Activated T-cell treated with anti-CD3 and anti-CD28 coated beads for 48 hours (primary cell): ENCODE results near the gene NAT14.

ENCODE experiments used
- DNase-seq: peaks from one replicate; pipeline ENCODE4 v3.0.0-alpha.2; 2020; ENCODE audit warnings: low read depth

The NAT14 gene

DNA sequence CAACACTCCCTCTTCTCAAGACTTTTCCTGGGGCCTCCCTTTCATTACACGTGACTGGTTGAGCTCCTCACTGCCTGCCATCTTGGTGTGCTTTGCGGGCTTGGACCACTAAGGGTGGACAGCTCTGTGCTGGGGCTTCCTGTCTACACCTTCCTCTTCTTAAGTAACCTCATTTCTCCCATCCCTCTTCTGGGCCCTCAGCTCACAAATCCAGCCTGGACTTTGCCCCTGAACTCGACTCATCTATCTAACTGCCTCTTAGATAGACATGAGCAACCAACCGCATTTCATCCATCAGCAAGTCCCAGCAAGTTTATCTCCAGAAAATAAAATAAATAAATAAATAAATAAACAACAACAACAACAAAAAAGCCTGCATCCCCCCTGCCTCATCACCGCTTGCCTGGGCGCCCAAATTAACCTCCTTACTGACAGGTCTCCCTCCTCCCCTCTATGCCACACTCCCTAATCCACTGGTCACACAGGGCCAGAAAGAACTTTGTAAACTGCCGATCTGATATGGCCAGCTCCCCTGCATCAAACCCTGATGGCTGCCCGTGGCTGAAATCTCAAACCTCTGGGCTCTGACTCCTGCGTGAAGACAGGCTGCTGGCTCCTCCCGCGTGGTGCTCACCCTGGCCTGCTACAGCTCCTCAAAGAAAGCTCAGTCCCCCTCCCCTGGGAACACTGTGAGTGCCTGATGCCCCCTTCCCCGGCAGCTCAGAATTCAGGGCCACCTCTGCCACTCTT is 31.3 kb upstream of the NAT14 start:
- DNase-seq, result no peak

GRCh38 chr19:55454787-55455243 is 30.2 kb upstream of the NAT14 start:
- DNase-seq, result peak; percentile 42

- DNase-seq, result no peak
Measured at GRCh38 chr19:55455576-55456235, 29.3 kb upstream of the NAT14 start.

DNA sequence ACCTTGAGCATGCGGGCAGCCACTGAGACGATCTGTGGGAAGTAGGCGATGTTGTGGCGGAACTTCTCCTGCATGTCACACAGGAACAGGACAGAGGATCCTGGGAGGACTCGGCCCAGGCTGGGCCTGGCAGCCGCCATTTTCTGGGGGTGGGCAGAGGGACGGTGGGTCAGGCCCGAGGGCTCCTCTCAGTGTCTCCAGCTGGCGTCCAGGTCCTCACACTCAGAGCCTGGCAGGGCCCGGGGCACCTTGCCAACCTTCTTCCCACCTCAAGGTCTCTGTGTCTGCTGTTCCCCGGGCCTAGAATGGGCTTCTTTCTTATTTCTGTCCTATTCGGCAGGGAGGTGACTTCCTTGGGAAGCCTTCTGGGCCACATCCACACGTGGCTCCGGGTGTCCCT is 28.6 kb upstream of the NAT14 start:
- no peak for DNase-seq

DNA sequence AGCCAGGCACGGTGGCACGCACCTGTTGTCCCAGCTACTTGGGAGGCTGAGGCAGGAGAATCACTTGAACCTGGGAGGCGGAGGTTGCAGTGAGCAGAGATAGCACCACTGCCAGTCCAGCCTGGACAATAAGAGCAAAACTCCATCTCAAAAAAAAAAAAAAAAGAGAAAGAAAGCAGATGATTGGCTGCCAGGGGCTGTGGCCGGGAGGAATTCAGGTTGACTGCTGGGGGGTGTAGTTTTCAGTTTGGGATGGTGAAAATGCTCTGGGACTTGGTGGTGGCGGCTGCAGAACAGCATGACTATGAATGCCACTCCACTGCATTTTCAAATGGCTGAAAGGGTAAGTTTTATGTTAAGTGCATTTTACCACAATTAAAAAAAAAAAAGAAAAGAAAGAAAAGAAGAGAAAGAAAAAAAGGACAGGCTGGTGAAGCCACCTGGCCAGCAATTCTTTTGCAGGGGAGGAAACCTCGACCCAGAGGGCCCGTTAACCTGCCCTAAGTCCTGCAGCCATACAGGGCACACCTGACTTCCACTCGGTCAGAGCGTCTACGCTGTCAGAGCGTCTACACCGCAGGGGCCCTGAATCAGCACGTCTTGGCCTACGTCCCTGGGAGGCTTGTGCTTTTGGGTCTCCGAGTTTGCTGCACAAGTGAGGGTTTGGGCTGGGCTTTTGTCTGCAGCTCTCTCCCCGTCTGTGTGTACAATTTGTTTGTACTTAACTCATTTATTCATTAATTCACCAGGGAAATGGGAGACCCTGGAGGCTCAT is 27.1 kb upstream of the NAT14 start:
- DNase-seq, result no peak

DNA sequence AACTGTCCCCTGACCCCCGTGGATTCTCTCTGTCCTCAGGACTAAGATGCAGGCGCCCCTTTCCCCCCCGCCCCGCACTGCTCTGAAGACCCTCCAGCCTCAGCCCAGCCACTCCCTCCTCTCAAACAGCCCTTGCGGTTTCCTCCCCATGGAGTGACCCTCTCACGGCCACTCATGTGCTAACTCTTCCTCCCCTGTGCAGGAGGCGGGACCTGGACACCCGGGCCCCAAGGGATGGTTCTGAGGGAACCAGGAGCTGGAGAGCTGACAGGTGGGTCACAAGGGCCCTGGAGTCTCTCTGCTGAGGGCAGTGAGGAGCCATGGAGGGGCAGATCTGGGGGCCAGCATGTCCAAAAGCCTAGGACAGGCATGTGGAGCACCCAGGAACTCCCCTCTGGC is 25.4 kb upstream of the NAT14 start:
- no peak for DNase-seq

- DNase-seq, result no peak
Measured at GRCh38 chr19:55459950-55460657, 24.9 kb upstream of the NAT14 start.

GRCh38 chr19:55460670-55461258 is 24.2 kb upstream of the NAT14 start:
- no peak for DNase-seq

GRCh38 chr19:55461259-55461973 is 23.6 kb upstream of the NAT14 start, which contains the start of gene ISOC2:
Gene ISOC2 (minus strand): TSS chr19:55461642. CDS start chr19:55456486, 5,156 bp downstream.
- DNase-seq, result peak; percentile 100

DNA sequence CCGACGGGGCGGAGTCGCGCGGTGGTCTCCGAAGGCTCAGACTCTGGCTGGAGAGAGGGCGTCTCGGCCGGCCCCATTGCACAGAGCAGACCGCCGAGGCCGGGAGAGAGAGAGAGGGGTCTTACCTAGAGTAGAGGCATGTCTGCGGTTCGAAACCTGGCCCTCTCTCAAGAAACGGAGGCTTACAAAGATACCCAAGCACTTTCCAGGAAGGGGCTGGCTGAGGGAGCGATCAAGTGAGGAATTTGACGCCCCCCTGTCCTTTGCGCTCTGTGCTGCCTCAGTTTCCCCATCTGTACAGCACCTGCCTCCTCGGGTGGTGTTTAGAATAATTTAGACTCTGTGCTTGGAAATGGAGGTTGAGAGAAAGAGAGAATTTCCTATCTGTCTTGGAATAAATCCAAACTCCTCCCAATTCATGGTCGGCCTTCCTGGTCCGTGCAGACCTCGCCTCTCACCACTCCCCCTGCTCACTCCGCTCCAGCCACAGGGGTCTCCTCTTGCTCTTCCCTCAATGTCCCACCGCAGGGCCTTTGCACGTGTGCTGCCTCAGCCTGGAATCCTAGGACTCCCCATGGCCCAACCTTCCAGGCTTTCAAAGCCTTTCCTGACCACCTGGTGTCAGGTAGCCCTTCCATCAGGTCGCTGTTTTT is 22.9 kb upstream of the NAT14 start:
- DNase-seq, result no peak

DNA sequence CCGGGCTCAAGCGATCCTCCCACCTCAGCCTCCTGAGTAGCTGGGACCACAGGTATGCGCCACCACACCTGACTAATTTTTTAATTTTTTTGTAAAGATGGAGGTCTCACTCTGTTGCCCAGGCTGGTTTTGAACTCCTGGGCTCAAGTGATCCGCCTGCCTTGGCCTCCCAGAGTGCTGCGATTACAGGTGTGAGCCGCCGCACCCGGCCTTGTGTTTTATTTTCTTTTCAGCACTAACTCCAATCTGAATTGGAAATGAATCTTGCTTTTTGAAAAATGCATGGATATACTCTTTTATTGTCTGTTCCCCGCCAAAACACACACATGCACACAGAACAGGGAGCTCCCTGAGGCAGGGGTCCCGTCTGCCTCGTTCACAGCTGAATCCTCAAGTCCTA is 22.3 kb upstream of the NAT14 start:
- DNase-seq, result no peak

- no peak for DNase-seq
Measured at GRCh38 chr19:55463583-55464031, 21.4 kb upstream of the NAT14 start.

DNA sequence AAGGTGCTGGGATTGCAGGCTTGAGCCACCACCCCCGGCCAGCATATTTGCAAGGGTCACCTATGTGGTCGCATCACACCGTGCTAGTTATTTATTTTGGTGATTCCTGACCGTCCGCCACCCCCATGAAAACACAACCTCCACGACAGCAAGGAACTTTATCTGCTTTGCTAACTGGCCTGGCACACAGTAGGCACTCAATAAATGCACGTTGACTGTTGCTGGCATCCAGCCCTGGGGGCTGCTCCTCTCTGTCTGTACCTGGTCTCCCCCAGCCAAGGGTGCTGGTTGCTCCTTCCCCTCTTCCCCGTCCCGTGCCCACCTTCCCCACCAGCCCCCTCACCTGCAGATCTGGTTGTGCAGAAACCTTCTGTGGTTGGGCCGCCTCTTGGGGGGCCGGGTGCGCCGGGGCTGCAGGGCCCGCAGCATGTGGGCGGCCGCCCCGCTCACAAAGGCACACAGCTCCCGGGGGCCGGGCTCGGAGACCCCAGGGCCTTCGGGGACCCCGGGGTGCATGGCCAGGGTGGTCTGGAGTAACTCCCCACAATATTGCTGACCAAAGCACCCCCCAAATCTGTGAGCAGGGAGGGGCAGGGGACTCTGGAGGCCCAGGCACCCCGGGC is 20.8 kb upstream of the NAT14 start:
- no peak for DNase-seq

- no peak for DNase-seq
Measured at GRCh38 chr19:55464662-55465054, 20.3 kb upstream of the NAT14 start, which contains the start of gene C19orf85. Gene C19orf85 (minus strand): TSS chr19:55464751. CDS start chr19:55464554, 197 bp downstream.

GRCh38 chr19:55465460-55466240 is 19.3 kb upstream of the NAT14 start:
- DNase-seq, result no peak

DNA sequence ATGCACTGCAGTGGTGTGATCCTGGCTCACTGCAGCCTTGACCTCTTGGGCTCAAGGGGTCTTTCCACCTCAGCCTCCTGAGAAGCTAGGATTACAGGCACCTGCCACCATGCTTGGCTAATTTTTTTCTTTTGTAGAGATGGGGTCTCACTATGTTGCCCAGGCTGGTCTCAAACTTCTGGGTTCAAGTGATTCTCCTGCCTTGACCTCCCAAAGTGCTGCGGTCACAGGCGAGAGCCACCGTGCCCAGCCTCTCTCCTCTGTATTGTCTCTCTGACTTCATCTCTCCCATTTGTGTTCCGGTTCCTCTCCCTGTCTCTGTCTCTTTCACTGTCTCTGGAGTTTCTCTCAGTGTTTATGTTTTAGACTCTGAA is 18.8 kb upstream of the NAT14 start:
- no peak for DNase-seq

DNA sequence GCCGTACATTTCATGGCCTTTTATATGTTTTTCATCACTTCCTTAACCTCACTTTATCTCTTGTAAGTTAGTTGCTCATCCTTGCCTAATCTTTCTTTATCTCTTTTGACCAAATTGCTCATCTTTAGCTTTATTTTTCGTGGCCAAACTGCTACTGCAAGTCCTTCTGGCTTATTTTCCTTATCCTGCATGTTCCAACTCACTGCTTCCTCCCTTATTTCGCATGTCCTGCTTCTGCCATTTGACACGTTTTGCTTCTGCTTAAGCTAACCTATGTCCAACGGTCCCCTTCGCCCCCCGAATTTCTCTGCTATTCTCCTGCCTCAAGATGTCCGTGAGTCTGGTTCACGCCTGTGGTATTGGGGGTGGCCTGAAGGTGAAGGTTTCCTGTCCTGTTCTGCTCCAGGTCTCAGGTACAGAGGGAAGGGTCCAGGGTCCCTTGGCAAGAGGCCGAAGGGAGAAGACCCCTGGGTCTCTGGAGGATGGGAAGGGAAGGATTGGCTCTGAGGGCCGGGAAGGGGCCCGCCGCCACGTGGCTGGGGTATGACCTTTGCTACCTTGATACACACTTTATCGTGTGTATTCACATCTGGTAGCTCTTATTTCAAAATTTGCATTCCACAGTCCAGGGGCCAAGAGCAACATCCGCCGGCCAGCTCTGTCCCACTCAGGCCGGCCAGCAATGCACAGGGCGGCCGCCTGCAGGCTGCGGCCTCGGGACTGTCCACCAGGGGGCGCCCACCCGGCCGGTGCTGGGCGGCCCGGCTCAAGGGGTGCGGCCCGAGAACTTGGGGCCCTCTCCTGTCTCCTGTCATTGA is 17.5 kb upstream of the NAT14 start:
- DNase-seq, result peak; percentile 70

DNA sequence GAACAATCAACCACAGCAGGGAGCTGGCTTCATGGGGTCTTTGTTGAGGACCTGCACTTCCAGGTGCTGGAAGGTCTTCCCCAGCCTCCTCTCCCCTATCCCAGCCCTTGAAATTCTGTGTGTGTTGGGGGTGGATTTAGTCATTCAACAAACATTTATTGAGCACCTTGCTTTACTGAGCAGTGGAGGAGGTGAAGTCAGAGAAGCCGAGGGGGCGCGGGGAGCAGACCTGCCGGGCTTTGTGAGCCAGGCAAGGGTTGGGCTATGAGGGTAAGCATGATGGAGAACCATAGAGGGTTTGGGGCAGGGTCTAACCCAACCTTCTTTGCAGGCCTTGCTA is 17.0 kb upstream of the NAT14 start:
- no peak for DNase-seq
